Parietal lobe (tissue), 2 donors: Measurements from ENCODE around the gene SLC23A2. TPM values are rescaled to one million over a fixed set of nuclear protein-coding genes. Genes with fewer than 3 reads are reported as not detected.

Source experiments
- small RNA-seq: library from RNA; depleted of rRNA; stranded (forward); fragments of <200 nt; gene quantifications from one replicate; pipeline ENCODE3, GENCODE V24; 2014; ENCODE audit warnings: low replicate concordance
- total RNA-seq: library from RNA; depleted of rRNA; stranded (reverse); fragments of >200 nt; gene quantifications from one replicate; pipeline ENCODE4 v1.2.3, GENCODE V29; 2014

Gene SLC23A2
- 75.4 TPM for total RNA-seq

DNA sequence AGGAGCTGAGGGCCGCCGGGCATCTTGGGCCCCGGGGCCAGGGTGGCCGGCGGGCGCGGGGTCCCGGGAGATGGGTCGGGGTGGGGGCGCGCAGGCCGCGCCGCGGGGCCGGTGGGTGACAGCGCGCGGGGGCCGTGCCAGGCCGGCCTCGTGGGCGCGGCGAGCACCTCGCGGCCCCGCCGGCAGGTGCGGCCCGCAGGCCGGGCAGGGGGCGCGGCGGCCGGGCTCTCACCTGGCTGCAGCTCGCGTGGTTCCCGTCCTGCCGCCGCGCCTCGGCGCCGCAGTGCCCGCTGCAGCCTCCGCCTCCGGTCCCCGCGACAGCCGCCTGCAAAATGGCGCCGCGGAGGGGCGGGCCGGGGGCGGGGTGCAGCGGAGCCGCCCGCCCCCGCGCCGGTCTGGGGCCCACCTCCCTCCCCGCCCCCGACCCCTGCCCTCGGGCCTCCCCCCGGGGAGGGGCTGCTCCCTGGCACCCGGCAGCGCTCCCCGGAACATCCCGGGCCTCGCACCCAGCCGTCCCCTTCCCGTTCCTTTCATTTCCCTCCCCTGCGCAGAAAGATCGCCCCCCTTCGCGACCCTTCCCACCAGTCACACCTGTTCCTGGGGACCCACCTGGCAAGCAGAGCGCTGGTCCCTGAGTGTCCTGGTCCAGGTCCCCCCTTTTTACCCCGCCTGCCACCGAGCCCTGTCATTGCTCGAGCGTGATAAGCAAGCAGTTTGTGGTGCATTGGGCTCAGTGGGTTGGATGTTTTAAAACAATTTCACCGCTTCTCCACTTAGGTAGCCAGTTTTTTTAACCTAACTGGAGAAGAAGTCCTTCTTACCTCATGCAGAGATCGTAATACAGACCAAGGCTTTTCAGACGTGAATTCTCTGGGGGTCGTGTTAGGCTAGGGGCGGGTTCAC is at the start of gene SLC23A2:
SLC23A2 (minus strand) TSS at position 337 of the 903 bp plus-strand sequence. CDS start 68,948 bp downstream, outside the sequence.

Small RNA genes lying within 50 kb of the gene (small RNA-seq; reads per million reads assigned to genes)
- gene AL121890.1 (not detected), gene RF00322 (not detected)

Other genes starting within 250 kb of the SLC23A2 start
- gene RASSF2, start 177.9 kb downstream of the SLC23A2 start, total RNA-seq: 279 TPM
- 59.8 TPM for gene TMEM230, start 111.6 kb upstream of the SLC23A2 start, total RNA-seq
- 45.7 TPM for gene PCNA, start 118.4 kb upstream of the SLC23A2 start, total RNA-seq
- 77.9 TPM for gene CDS2, start 125.5 kb upstream of the SLC23A2 start, total RNA-seq